GM12878 (cell line): Measurements from ENCODE around the gene PPP1R1C. TPM values are rescaled to one million over a fixed set of nuclear protein-coding genes. Genes with fewer than 3 reads are reported as not detected.

Source experiments
- ATAC-seq: fragments of 200-7000 bp; cut with Tn5 transposase; 3 replicates; pipeline ENCODE4 v1.9.1; 2020; ENCODE audit warnings: mild to moderate bottlenecking, moderate library complexity
- BruUV-seq: library from RNA; stranded (reverse); fragments of 400-500 nt; replicated peaks from 2 replicates; lab custom pipeline; 2021; lab: Mats Ljungman, UMichigan
- CTCF ChIA-PET: fragments of 300-600 bp; sonication (Branson Sonifier 250); formaldehyde crosslinking; extraction: SDS; loops from one replicate; lab custom pipeline; 2021; ENCODE audit warnings: inconsistent platforms; lab: Yijun Ruan, JAX
- POLR2A ChIA-PET: fragments of 350-600 bp; formaldehyde crosslinking; extraction: SDS; loops from one replicate; lab custom pipeline; 2021; ENCODE audit warnings: inconsistent platforms; lab: Charles Lee
- RAD21 ChIA-PET: fragments of 300-600 bp; sonication (Branson Sonifier 250); formaldehyde crosslinking; loops from one replicate; lab custom pipeline; 2023; ENCODE audit warnings: antibody characterized with exemption; ENCODE audit not compliant: unreplicated experiment; lab: Charles Lee
- SMC1A ChIA-PET: fragments of 300-600 bp; sonication (Branson Sonifier 250); formaldehyde crosslinking; loops from one replicate; lab custom pipeline; 2023; ENCODE audit not compliant: unreplicated experiment, uncharacterized antibody; lab: Charles Lee
- DNase-seq: peaks from one replicate; pipeline ENCODE4 v3.0.0-alpha.2; 2011; ENCODE audit warnings: low read depth, low spot score
- FAIRE-seq: peaks from 3 replicates; lab custom pipeline; 2011; peaks lifted over from hg19 to GRCh38; lab: Jason Lieb, UNC
- H2AFZ ChIP-seq: 2 replicates; pipeline ENCODE4 v1.6.0; 2011; ENCODE audit warnings: low read depth, low read length, control low read depth; ENCODE audit not compliant: control insufficient read depth
- H3K27ac ChIP-seq: 2 replicates; pipeline ENCODE4 v1.5.1; 2011; ENCODE audit warnings: control low read depth; ENCODE audit not compliant: control insufficient read depth, insufficient read depth
- H3K27me3 ChIP-seq, 2 experiments: replicated peaks in 1 of 2; 2 replicates each; pipeline versions ENCODE4 v1.6.0 to v1.6.1; 2011; ENCODE audit warnings: low read length in 1 of 2; ENCODE audit not compliant: control insufficient read depth in 2 of 2, insufficient read depth in 2 of 2
- H3K36me3 ChIP-seq, 2 experiments: 2 replicates each; pipeline ENCODE4 v1.5.1; 2011; ENCODE audit warnings: low read length in 1 of 2; ENCODE audit not compliant: control insufficient read depth in 2 of 2, insufficient read depth in 2 of 2
- H3K4me1 ChIP-seq: 2 replicates; pipeline ENCODE4 v1.6.1; 2011; ENCODE audit warnings: mild to moderate bottlenecking, low read length, moderate library complexity, mixed read lengths; ENCODE audit not compliant: control insufficient read depth, insufficient read depth
- H3K4me2 ChIP-seq: 2 replicates; pipeline ENCODE4 v1.6.0; 2011; ENCODE audit warnings: control low read depth; ENCODE audit not compliant: control insufficient read depth, insufficient read depth
- H3K4me3 ChIP-seq: fragments of 200-600 bp; sonication (generic); 2 replicates; pipeline ENCODE4 v1.5.1; 2016
- H3K79me2 ChIP-seq: 2 replicates; pipeline ENCODE4 v1.6.0; 2011; ENCODE audit warnings: low read length; ENCODE audit not compliant: control insufficient read depth, insufficient read depth
- H3K9ac ChIP-seq: 2 replicates; pipeline ENCODE4 v1.8.0; 2011; ENCODE audit warnings: low read length, control low read depth, mixed read lengths; ENCODE audit not compliant: control insufficient read depth, insufficient read depth
- H3K9me3 ChIP-seq: replicated peaks from 3 replicates; pipeline ENCODE4 v1.5.1; 2011; ENCODE audit warnings: mild to moderate bottlenecking, low read length; ENCODE audit not compliant: control insufficient read depth, insufficient read depth
- H4K20me1 ChIP-seq: 2 replicates; pipeline ENCODE4 v1.6.0; 2011; ENCODE audit not compliant: control insufficient read depth, insufficient read depth
- BACH1 ChIP-seq: fragments of 450-650 bp; IDR thresholded peaks from 2 replicates; pipeline ENCODE4 v1.6.1; 2017; ENCODE audit warnings: mild to moderate bottlenecking, borderline replicate concordance
- CBFB ChIP-seq: IDR thresholded peaks from 2 replicates; pipeline ENCODE4 v1.6.1; 2016; ENCODE audit warnings: antibody characterized with exemption, low read depth
- CHD2 ChIP-seq: IDR thresholded peaks from 2 replicates; pipeline ENCODE4 v1.6.1; 2011; ENCODE audit warnings: low read depth, low read length, improper control_type of control experiment, borderline replicate concordance
- FOS ChIP-seq: IDR thresholded peaks from 3 replicates; pipeline ENCODE4 v1.6.1; 2011; ENCODE audit warnings: borderline replicate concordance; ENCODE audit not compliant: insufficient read length; ENCODE audit errors: extremely low read depth
- GABPA ChIP-seq: IDR thresholded peaks from 2 replicates; pipeline ENCODE4 v1.6.1; 2014; ENCODE audit warnings: antibody characterized with exemption, low read depth, mild to moderate bottlenecking, inconsistent platforms
- NFIC ChIP-seq: IDR thresholded peaks from 2 replicates; pipeline ENCODE4 v1.6.1; 2012; ENCODE audit warnings: low read depth, mild to moderate bottlenecking, inconsistent platforms, low read length, moderate library complexity
- NR2C2 ChIP-seq: IDR thresholded peaks from 2 replicates; pipeline ENCODE4 v1.6.1; 2011; ENCODE audit warnings: borderline replicate concordance, low read depth; ENCODE audit not compliant: control insufficient read depth, insufficient read length
- POLR2AphosphoS2 ChIP-seq: IDR thresholded peaks from 2 replicates; pipeline ENCODE4 v1.6.1; 2011; ENCODE audit warnings: low read depth, mild to moderate bottlenecking, low read length, improper control_type of control experiment, moderate library complexity
- TAF1 ChIP-seq: IDR thresholded peaks from 2 replicates; pipeline ENCODE4 v1.6.1; 2011; ENCODE audit warnings: mild to moderate bottlenecking, low read depth, low read length, borderline replicate concordance
- ZSCAN29 ChIP-seq: fragments of 450-650 bp; IDR thresholded peaks from 2 replicates; pipeline ENCODE4 v1.6.1; 2017; ENCODE audit warnings: mild to moderate bottlenecking, moderate library complexity
- WGBS: methylation state at CpG from one replicate; pipeline ENCODE4 v1.1.6; 2016; ENCODE audit warnings: low lambda C conversion rate; ENCODE audit not compliant: insufficient replicate concordance, insufficient coverage; ENCODE audit errors: missing lambda C conversion rate; 5-methylcytosine and 5-hydroxymethylcytosine counted together
- in situ Hi-C: fragments of 300-500 bp; cut with MboI; formaldehyde crosslinking; loops from 9 replicates; pipeline ENCODE4 v1.14.3; 2018; ENCODE audit warnings: mixed read lengths
- intact Hi-C: fragments of 100-400 bp; cut with micrococcal nuclease; formaldehyde crosslinking; loops from one replicate; pipeline ENCODE4 v1.14.2; 2022; ENCODE audit not compliant: unreplicated experiment
- polyA plus RNA-seq, 11 experiments: library from polyadenylated mRNA; depleted of rRNA in 4 of 11; unstranded in 6 of 11; stranded (reverse) in 5 of 11; fragments of >200 nt; fragmentation: Nextera tagmentation in 4 of 11; fragmentation: Illumina TruSeq in 1 of 11; extraction: Ambion mirVana in 4 of 11; extraction: Trizol in 1 of 11; gene quantifications; 1 replicate in 1 of 11; 2 replicates in 10 of 11; pipeline versions ENCODE4 v1.2.1 to v1.2.3, GENCODE V29; 2011 to 2016; ENCODE audit warnings: inconsistent platforms in 2 of 11, missing spikeins in 2 of 11, low read depth in 1 of 11
- total RNA-seq, 4 experiments: library from RNA; depleted of rRNA in 3 of 4; stranded (reverse); fragments of >200 nt in 3 of 4; fragmentation: Illumina TruSeq in 1 of 4; extraction: Trizol in 1 of 4; gene quantifications; 2 replicates each; pipeline versions ENCODE4 v1.2.1 to v1.2.3, GENCODE V29; 2013 to 2021

The PPP1R1C gene
- total and polyA plus RNA-seq, 10 of the 15 experiments (the other 5 are each of a cell fraction or from before 2014, with no cell fraction given), result 0.11 TPM; not detected in 9

- intact Hi-C loops, result no loop called here
- H3K36me3 ChIP-seq, result no peaks in the 10 kb centered on the region
- POLR2A ChIA-PET, result no interaction called here
- DNase-seq (no peak), FAIRE-seq (no peak), ATAC-seq (no peak)
- no peak overlapping the region for H3K9ac ChIP-seq
- H3K9me3 ChIP-seq, result no peaks in the 10 kb centered on the region
- RAD21 ChIA-PET, result no interaction called here
- CTCF ChIA-PET, result interaction anchor here (0.7 to 3.6 kb wide), 4 partner anchors 12 to 129 kb away, joined by 3 to 14 read pairs (median 4); no protein-coding TSS in a partner anchor
- no peak for TF ChIP-seq CHD2
- TF ChIP-seq TAF1, result no peak
- no peak for TF ChIP-seq NR2C2
- no peak for TF ChIP-seq POLR2AphosphoS2
- TF ChIP-seq FOS, result no peak
- no peak for TF ChIP-seq NFIC
- TF ChIP-seq ZSCAN29, result no peak
- TF ChIP-seq CBFB, result no peak
- no peak for TF ChIP-seq GABPA
- no peak for TF ChIP-seq BACH1
- SMC1A ChIA-PET, result interaction anchor here (1.4 kb wide), 1 partner anchor 206 kb away, joined by 4 read pairs; no protein-coding TSS in a partner anchor
- 0% methylated on average over 2 of the region's 2 CpGs for WGBS
- H3K79me2 ChIP-seq, result no peaks in the 10 kb centered on the region
- no peak overlapping the region for H3K4me3 ChIP-seq
- no peaks in the 10 kb centered on the region for H4K20me1 ChIP-seq
- H2AFZ ChIP-seq, result no peak overlapping the region
- H3K4me2 ChIP-seq, result no peak overlapping the region
- H3K4me1 ChIP-seq, result no peaks in the 10 kb centered on the region
- in situ Hi-C loops, result no loop called here
- BruUV-seq, result no TSS peak
- H3K27ac ChIP-seq, result no peak overlapping the region
- H3K27me3 ChIP-seq, result 0 out of 4 replicates have a peak, but pooled peaks cover 0 to 4% of the 10 kb centered on the region in 2 experiments
These were observed 37.4 kb upstream of the PPP1R1C start for GRCh38 chr2:181948227-181948626.
